Liver (tissue), 9 donors: ENCODE results near the gene CBR1. TPM values are rescaled to one million over a fixed set of nuclear protein-coding genes. Genes with fewer than 3 reads are reported as not detected.

Experiments used
- DNase-seq: peaks from one replicate; pipeline ENCODE4 v3.0.0-alpha.2; 2017; ENCODE audit warnings: low spot score
- H3K27ac ChIP-seq, 2 donors: one replicate each; pipeline ENCODE4 v1.7.0; 2013; ENCODE audit warnings: inconsistent platforms in 2 of 2, low read length in 2 of 2, control low read depth in 1 of 2, low read depth in 1 of 2, mild to moderate bottlenecking in 1 of 2
- H3K27me3 ChIP-seq, 4 donors: one replicate each; pipeline versions ENCODE4 v1.6.1 to v1.7.0; 2013; ENCODE audit warnings: low read length in 3 of 4, inconsistent platforms in 1 of 4, mild to moderate bottlenecking in 1 of 4, moderate library complexity in 1 of 4; ENCODE audit not compliant: control insufficient read depth in 4 of 4, insufficient read depth in 4 of 4
- H3K36me3 ChIP-seq, 4 donors: one replicate each; pipeline versions ENCODE4 v1.6.1 to v1.7.0; 2013; ENCODE audit warnings: low read length in 3 of 4, mild to moderate bottlenecking in 3 of 4, low read depth in 1 of 4, moderate library complexity in 1 of 4; ENCODE audit not compliant: control insufficient read depth in 4 of 4, insufficient read depth in 3 of 4
- H3K4me1 ChIP-seq, 4 donors: one replicate each; pipeline versions ENCODE4 v1.6.1 to v1.7.0; 2013; ENCODE audit warnings: low read length in 3 of 4, mild to moderate bottlenecking in 3 of 4, moderate library complexity in 1 of 4; ENCODE audit not compliant: control insufficient read depth in 4 of 4, insufficient read depth in 4 of 4
- H3K4me3 ChIP-seq, 3 donors: one replicate each; pipeline versions ENCODE4 v1.6.1 to v1.7.0; 2013; ENCODE audit warnings: low read length in 3 of 3, control low read depth in 1 of 3, low read depth in 1 of 3, mild to moderate bottlenecking in 1 of 3
- H3K9ac ChIP-seq, 2 donors: one replicate each; pipeline ENCODE4 v1.7.0; 2013; ENCODE audit warnings: low read length in 2 of 2, mild to moderate bottlenecking in 2 of 2, moderate library complexity in 2 of 2, control low read depth in 1 of 2, low read depth in 1 of 2
- H3K9me3 ChIP-seq, 4 donors: one replicate each; pipeline versions ENCODE4 v1.6.1 to v1.7.0; 2013; ENCODE audit warnings: low read length in 3 of 4; ENCODE audit not compliant: control insufficient read depth in 4 of 4
- ATF3 ChIP-seq: IDR thresholded peaks from 2 replicates; pipeline ENCODE4 v1.6.1; 2016; ENCODE audit warnings: antibody characterized with exemption
- CTCF ChIP-seq: fragments of 150-350 bp; IDR thresholded peaks from 2 replicates; pipeline ENCODE4 v1.5.1; 2017; ENCODE audit warnings: improper control_type of control experiment, low read depth, low read length; ENCODE audit not compliant: missing input control
- EGR1 ChIP-seq, 2 donors: IDR thresholded peaks; 2 replicates each; pipeline ENCODE4 v1.6.1; 2016 to 2018; ENCODE audit warnings: antibody characterized with exemption in 2 of 2, low read depth in 2 of 2
- FOXA1 ChIP-seq: IDR thresholded peaks from 2 replicates; pipeline ENCODE4 v1.6.1; 2016; ENCODE audit warnings: antibody characterized with exemption
- FOXA2 ChIP-seq: IDR thresholded peaks from 2 replicates; pipeline ENCODE4 v1.6.1; 2016; ENCODE audit warnings: antibody characterized with exemption
- GABPA ChIP-seq, 2 donors: IDR thresholded peaks in 1 of 2; conservative IDR thresholded peaks in 1 of 2; 2 replicates each; pipeline ENCODE4 v1.6.1; 2016; ENCODE audit warnings: antibody characterized with exemption in 2 of 2, mild to moderate bottlenecking in 1 of 2, moderate library complexity in 1 of 2
- HNF4A ChIP-seq, 2 donors: conservative IDR thresholded peaks; 2 replicates each; pipeline ENCODE4 v1.6.1; 2016; ENCODE audit warnings: antibody characterized with exemption in 2 of 2, mild to moderate bottlenecking in 2 of 2
- JUND ChIP-seq, 2 donors: IDR thresholded peaks; 2 replicates each; pipeline ENCODE4 v1.6.1; 2016; ENCODE audit warnings: antibody characterized with exemption in 2 of 2
- MAX ChIP-seq: IDR thresholded peaks from 2 replicates; pipeline ENCODE4 v1.6.1; 2016; ENCODE audit warnings: antibody characterized with exemption
- RAD21 ChIP-seq, 2 donors: IDR thresholded peaks; 2 replicates each; pipeline ENCODE4 v1.6.1; 2016; ENCODE audit warnings: antibody characterized with exemption in 2 of 2, mild to moderate bottlenecking in 2 of 2
- REST ChIP-seq: IDR thresholded peaks from 2 replicates; pipeline ENCODE4 v1.6.1; 2016; ENCODE audit warnings: antibody characterized with exemption, mild to moderate bottlenecking
- RXRA ChIP-seq, 2 donors: IDR thresholded peaks; 2 replicates each; pipeline ENCODE4 v1.6.1; 2017 to 2018; ENCODE audit warnings: antibody characterized with exemption in 2 of 2, mild to moderate bottlenecking in 1 of 2
- SP1 ChIP-seq: IDR thresholded peaks from 2 replicates; pipeline ENCODE4 v1.6.1; 2018; ENCODE audit warnings: antibody characterized with exemption, mild to moderate bottlenecking
- TAF1 ChIP-seq: conservative IDR thresholded peaks from 2 replicates; pipeline ENCODE4 v1.6.1; 2016; ENCODE audit warnings: antibody characterized with exemption, mild to moderate bottlenecking
- YY1 ChIP-seq: IDR thresholded peaks from 2 replicates; pipeline ENCODE4 v1.6.1; 2016; ENCODE audit warnings: antibody characterized with exemption, mild to moderate bottlenecking
- ZBTB33 ChIP-seq: IDR thresholded peaks from 2 replicates; pipeline ENCODE4 v1.6.1; 2016; ENCODE audit warnings: antibody characterized with exemption
- WGBS: extraction: QIAGEN DNeasy Blood & Tissue Kit; methylation state at CpG from one replicate; pipeline ENCODE4 v1.1.7; 2013; 5-methylcytosine and 5-hydroxymethylcytosine counted together
- polyA plus RNA-seq, 2 donors: library from polyadenylated mRNA; stranded (reverse) in 1 of 2; unstranded in 1 of 2; fragments of 200-250 nt in 1 of 2; fragments of >200 nt in 1 of 2; fragmentation: Nextera tagmentation in 1 of 2; extraction: Ambion mirVana in 1 of 2; gene quantifications; one replicate each; pipeline versions ENCODE4 v1.2.1 to v1.2.3, GENCODE V29; 2013 to 2015
- total RNA-seq, 2 donors: library from RNA; depleted of rRNA; stranded (reverse); fragments of >200 nt; gene quantifications; one replicate each; pipeline ENCODE4 v1.2.3, GENCODE V29; 2014
- donor health status: healthy.
- donor health status: healthy.
- donor health status: healthy.
- donor health status: healthy.
- donor health status: healthy.

Gene CBR1
- total RNA-seq: 100 to 1,000 TPM in 1 of 2 donors, 10 to 100 TPM in 1; 94.2 to 200 TPM
- polyA plus RNA-seq: 100 to 1,000 TPM; 157 to 218 TPM

GRCh38 chr21:36069713-36070583 lies at the start of gene CBR1:
Gene CBR1 (plus strand): TSS chr21:36070024. CDS start chr21:36070116, 92 bp downstream.
- Histone ChIP-seq H3K27ac (peak within 1 kb of the TSS; percentile 89 to 90), H3K4me1 (peaks cover 8 to 61% (median 47%) of the 10 kb centered on the region in 4 donors), H3K36me3 (peaks cover 0 to 7% (median 6%) of the 10 kb centered on the region in 4 donors), H3K4me3 (peak within 1 kb of the TSS; percentile 86 to 92 (median 92)), H3K9me3 (peaks cover 0 to 4% (median 0%) of the 10 kb centered on the region in 4 donors), H3K9ac (peak within 1 kb of the TSS; percentile 63 to 75), H3K27me3 (no peaks in the 10 kb centered on the region)
- under 1% methylated on average over 71 of the region's 71 CpGs for WGBS
- peak; percentile 93 for DNase-seq
- TF ChIP-seq GABPA (IDR thresholded peaks at IDR 0.05 in 1 of 2, conservative IDR thresholded peaks at IDR 0.05 in 1 of 2): peak in 1 of 2 donors; percentile 78
- TF ChIP-seq FOXA1: no peak
- peak; percentile 65 for TF ChIP-seq YY1
- peak; percentile 44 for TF ChIP-seq HNF4A (conservative IDR thresholded peaks at IDR 0.05)
- TF ChIP-seq REST: peak; percentile 73
- TF ChIP-seq RXRA (IDR thresholded peaks at IDR 0.05): peak; percentile 33 to 50
- peak; percentile 95 for TF ChIP-seq MAX
- TF ChIP-seq EGR1 (IDR thresholded peaks at IDR 0.05; ENCODE audit: low read depth in 2 of 2): no peak
- peak; percentile 61 for TF ChIP-seq SP1
- no peak for TF ChIP-seq ZBTB33

GRCh38 chr21:36021251-36021837 lies 48.5 kb upstream of the CBR1 start:
- H3K9ac ChIP-seq: no peak overlapping the region
- H3K9me3 ChIP-seq: no peaks in the 10 kb centered on the region
- no peaks in the 10 kb centered on the region for H3K36me3 ChIP-seq
- H3K4me3 ChIP-seq: no peak overlapping the region
- 91% methylated on average over 11 of the region's 11 CpGs for WGBS
- DNase-seq: no peak
- H3K27me3 ChIP-seq: no peaks in the 10 kb centered on the region
- no peaks in the 10 kb centered on the region for H3K4me1 ChIP-seq
- H3K27ac ChIP-seq: no peak overlapping the region
- no peak for TF ChIP-seq YY1
- no peak for TF ChIP-seq FOXA2
- no peak for TF ChIP-seq RAD21 (IDR thresholded peaks at IDR 0.05)
- TF ChIP-seq REST: no peak
- TF ChIP-seq CTCF: no peak
- no peak for TF ChIP-seq MAX
- no peak for TF ChIP-seq GABPA (IDR thresholded peaks at IDR 0.05 in 1 of 2, conservative IDR thresholded peaks at IDR 0.05 in 1 of 2)
- TF ChIP-seq RXRA (IDR thresholded peaks at IDR 0.05): no peak
- no peak for TF ChIP-seq JUND (IDR thresholded peaks at IDR 0.05)
- no peak for TF ChIP-seq SP1
- TF ChIP-seq EGR1 (IDR thresholded peaks at IDR 0.05; ENCODE audit: low read depth in 2 of 2): no peak
- no peak for TF ChIP-seq HNF4A (conservative IDR thresholded peaks at IDR 0.05)
- TF ChIP-seq TAF1: no peak
- no peak for TF ChIP-seq ATF3
- no peak for TF ChIP-seq FOXA1
